HG03039 (cell line): ENCODE results near the gene AXIN2.

Source experiments
- ATAC-seq: cut with Tn5 transposase; IDR thresholded peaks from one replicate; pipeline ENCODE4 v1.9.1; 2021; ENCODE audit warnings: mild to moderate bottlenecking, moderate library complexity; ENCODE audit not compliant: unreplicated experiment

Gene AXIN2

GRCh38 chr17:65583921-65584603 lies 22.6 kb upstream of the AXIN2 start:
- no peak for ATAC-seq

GRCh38 chr17:65576939-65577338 lies 15.5 kb upstream of the AXIN2 start:
- no peak for ATAC-seq

DNA sequence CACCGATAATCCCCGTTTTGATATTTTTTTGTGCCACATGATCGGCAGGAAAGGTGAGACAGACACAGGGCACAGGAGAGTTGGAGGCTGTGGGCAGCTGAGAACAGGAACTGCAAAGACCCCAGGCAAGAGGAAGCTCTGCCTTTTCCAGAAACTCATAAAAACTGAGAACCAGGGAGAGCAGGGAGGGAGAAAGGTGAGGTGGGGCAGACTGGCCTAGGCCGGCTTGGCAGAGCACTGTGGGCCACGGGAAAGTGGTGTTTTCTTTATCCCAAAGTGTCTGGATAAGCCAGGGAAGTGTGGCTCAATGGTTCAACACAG lies 11.8 kb upstream of the AXIN2 start:
- ATAC-seq = no peak

GRCh38 chr17:65572581-65573281 lies 11.3 kb upstream of the AXIN2 start:
- ATAC-seq = no peak

DNA sequence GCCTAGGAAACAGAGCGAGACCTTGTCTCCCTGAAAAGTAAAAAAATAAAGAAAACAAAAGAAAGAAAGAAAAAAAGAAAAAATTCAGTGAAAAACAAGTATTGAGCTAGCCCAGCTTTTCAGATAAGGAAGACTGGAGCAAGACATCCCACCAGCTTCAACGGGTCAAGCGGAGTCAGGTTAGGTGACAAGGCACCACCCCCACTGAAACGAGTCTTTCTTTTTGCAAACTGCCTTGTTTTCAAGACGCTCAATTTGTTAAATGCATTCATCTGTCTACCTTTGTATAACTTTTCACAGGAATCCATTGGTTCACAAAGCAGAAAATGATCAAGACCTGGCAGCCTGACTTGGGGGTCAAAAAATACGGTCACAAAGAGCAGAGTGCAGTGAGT lies 10.7 kb upstream of the AXIN2 start:
- ATAC-seq = no peak

GRCh38 chr17:65568918-65569317 lies 7.5 kb upstream of the AXIN2 start:
- ATAC-seq = no peak

DNA sequence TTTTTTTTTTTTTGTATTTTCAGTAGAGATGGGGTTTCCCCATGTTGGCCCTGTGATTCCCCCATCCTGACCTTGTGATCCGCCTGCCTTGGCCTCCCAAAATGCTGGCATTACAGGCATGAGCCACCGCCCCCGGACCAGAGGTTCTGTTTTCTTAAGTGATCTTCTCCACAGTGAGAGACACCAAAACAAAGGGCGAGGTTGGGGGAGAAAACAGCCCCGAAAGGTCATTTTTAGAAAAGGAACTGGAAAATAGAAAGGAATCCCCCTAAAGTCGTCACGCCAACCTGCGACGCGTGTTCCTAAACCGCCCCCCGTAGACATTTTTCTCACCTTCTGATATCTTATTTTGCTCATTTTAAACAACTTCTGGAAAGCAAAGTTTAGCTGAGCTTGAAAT lies 6.1 kb upstream of the AXIN2 start:
- ATAC-seq = no peak

GRCh38 chr17:65565559-65565958 lies 4.1 kb upstream of the AXIN2 start:
- ATAC-seq = no peak

GRCh38 chr17:65564793-65565192 lies 3.3 kb upstream of the AXIN2 start:
- ATAC-seq = no peak

DNA sequence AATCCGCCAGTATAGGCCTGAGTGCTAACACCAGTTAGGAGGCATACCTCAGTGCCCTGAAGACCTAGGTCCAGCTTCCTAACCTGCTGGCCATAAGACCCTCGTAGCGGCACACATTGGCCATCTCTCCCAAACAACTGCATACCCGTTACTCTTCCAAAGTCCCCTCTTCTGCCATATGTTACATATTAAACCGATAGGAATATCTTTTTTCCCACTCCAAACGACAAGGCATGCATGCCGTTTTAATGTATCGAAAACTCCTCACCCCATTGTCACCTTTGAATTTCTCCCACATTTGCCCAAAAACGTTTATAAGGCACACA lies 721 bp upstream of the AXIN2 start:
- ATAC-seq = no peak

- peak; percentile 28 for ATAC-seq
These were observed 608 bp downstream of the AXIN2 start for GRCh38 chr17:65560628-65561451.

DNA sequence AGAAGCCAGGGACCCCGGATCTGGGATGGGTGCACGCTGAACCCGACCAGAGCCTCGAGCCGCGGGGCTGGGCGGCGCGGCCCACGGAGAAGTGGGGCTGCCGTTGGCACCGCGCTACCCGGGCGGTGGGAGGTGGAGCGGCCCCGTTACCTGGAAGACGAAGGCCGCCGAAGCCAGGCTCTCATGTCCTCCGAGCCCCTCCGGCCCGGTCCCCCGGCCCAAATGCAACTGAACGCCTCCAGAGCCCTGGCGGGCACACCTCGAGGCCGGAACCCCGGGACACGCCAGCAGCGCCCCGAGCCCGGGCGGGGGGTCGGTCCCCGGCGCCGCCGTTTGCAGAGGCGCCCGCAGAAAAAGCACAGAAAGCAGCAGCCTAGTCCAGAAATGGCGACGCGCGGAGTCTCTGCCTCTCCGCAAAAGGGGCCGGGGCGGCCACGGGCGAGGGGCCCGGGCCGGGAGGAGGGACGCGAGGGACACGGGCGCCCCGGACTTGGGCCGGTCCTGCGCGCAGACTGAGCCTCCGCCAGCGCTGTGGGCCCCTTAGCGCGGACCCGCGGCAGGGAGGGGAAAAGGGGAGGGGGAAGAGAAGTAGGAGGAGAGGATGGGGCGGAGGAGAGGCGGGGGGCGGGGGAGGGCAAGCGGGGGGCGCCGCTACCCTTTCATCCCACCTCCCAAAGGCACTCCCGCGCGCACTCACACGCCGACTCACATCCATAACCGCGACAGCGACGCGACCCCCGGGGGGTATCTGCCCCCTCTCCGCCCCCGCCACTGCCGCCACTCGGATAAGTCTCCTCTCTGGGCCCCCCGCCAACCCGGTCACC lies 1.4 kb downstream of the AXIN2 start:
- ATAC-seq = no peak

DNA sequence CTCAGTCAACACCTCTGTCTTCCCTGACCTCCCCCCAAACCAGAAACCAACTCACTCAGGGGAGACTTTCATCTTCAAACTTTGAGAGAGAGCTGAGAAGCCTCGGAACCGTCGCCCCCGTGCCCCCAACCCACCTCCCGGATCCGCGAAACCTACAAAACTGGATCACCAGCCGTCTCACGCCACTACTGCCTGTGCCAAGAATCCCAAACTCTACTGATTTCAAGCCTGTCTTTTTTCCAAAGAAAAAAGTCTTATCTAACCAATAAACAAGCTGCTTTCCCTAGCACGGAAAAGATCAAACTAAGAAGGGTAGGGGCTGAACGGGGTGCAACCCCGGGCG lies 2.0 kb downstream of the AXIN2 start:
- ATAC-seq = no peak

DNA sequence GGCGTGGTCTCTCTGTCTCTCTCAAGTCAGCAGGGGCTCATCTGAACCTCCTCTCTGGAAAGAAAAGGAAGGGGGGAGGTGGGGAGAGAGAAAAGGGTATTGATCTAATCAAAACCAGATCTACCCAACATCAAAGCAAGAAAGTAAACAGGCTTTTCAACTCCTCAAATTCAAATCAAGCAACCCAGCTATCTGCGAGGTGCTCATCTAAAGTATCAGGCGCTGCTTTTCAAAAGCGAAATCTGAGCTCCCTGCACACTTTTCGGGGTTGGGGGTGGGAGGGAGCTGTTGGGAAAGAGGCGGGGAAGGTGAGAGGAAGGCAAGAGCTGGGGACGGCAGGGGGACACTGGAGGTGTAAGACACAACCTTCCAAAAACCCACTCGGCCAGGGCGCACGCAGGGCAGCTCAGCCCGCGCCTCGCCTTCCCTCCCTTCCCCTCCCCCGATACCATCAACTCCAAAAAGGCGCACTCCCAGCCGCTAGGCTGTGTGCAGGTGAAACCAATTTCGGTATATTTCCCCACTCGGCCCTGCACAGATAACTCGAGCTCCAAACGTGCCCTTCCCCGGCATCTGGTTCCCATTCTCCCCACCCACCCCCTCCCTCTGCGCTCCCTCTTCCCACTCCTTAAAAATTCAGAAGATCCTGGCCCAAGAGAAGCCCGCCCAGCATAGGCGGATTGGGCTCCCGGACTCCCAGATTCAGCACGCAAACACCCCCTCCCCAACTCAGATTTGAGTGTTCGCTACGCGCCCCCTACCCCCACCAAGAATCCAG lies 2.6 kb downstream of the AXIN2 start:
- no peak for ATAC-seq

- no peak for ATAC-seq
These were observed 3.2 kb downstream of the AXIN2 start for GRCh38 chr17:65558311-65558682.

DNA sequence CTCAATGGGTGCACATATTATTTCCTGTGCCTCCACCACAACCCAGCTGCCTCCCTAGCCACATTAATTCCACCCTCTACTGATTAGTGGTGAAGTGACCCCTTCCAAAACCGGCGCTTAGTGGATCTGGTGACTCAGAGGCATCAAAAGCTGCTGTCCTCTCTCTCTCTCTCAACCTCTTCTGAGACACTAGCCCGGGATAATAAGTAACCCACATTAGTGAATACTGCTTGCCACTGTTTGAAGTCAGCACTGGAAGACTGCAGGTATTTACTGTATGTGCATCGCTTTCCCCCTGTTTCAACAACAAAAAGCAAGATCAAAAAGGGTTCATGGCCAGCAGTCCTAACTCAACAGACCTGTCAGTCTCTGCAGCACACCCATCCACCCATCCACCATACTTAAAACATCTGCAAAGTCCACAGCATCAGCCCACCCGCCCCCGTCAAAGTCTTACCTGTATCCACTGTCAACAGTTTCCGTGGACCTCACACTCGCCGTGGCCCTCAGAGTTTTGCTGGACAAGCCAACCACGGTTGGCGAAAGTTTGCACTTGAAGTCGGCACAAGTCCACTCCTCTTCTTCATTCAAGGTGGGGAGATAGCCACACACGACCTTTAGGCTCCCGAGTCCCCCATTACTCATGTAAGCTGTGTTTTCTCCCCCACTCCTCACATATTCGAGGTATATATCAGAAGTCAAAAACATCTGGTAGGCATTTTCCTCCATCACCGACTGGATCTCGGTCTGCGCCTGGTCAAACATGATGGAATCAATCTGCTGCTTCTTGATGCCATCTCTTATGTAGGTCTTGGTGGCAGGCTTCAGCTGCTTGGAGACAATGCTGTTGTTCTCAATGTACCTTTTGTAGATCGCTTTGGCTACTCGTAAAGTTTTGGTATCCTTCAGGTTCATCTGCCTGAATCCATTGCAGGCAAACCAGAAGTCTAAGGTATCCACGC lies 3.8 kb downstream of the AXIN2 start:
- no peak for ATAC-seq

GRCh38 chr17:65556910-65557348 lies 4.5 kb downstream of the AXIN2 start:
- ATAC-seq = no peak

DNA sequence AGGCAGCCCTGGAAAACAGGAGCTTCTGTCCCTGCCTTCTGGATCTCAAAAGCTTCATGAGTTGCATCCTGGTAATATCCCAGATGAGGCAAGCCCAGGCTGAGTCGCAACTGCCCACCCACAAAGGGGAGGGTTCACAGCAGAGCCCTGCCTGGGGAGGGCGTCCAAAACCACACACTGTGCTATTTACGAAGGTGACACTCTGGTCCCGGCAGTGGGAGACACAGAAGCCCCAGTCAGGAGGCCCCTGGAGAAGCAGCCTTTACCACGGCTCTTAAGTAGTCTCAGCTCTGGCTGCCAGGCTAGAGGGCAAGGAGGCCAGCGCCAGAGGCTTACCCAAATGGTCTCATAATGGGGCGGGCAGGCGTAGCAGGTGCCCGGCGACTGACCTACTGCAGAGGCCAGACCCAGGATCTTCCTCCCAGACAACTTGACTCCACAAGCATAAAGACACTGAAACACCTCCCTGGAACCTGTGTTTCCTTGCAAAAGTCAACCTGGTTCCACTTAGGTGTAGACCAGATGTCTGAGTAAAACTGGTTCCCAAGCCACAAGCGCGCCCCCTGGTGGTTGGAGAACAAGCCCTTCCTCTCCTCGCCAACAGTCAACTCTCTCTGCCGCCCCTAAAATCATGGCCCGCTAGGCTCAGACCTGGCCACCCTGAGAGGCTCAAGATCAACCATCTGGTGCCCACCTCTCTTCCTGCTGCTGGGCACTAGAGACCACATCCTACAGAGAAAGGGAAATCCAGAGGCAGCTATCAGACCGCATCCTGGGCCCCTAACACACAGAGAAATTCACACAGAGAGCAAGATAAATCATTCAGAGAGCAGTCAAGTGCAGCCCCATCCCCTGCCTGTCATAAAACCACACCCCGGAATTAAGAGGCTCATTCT lies 5.2 kb downstream of the AXIN2 start:
- no peak for ATAC-seq
